Suprapubic skin (tissue), 4 donors: ENCODE results near the gene LPP.

ENCODE experiments used
- CTCF ChIP-seq, 2 donors: fragments of 200-600 bp in 1 of 2; fragments of 450-650 bp in 1 of 2; sonication (generic) in 1 of 2; IDR thresholded peaks; one replicate each; pipeline ENCODE4 v1.5.1; 2016 to 2019; ENCODE audit warnings: antibody characterized with exemption in 2 of 2, mild to moderate bottlenecking in 1 of 2, moderate library complexity in 1 of 2
- EP300 ChIP-seq: sonication (generic); formaldehyde crosslinking; IDR thresholded peaks from one replicate; pipeline ENCODE4 v1.6.1; 2017; ENCODE audit warnings: antibody characterized with exemption
- POLR2A ChIP-seq, 2 donors: fragments of 450-650 bp; IDR thresholded peaks; one replicate each; pipeline ENCODE4 v1.6.1; 2017; ENCODE audit warnings: antibody characterized with exemption in 2 of 2, mild to moderate bottlenecking in 2 of 2, moderate library complexity in 2 of 2
- POLR2AphosphoS5 ChIP-seq, 3 donors: sonication (generic); formaldehyde crosslinking; IDR thresholded peaks; one replicate each; pipeline ENCODE4 v1.6.1; 2017; ENCODE audit warnings: antibody characterized with exemption in 3 of 3

DNA sequence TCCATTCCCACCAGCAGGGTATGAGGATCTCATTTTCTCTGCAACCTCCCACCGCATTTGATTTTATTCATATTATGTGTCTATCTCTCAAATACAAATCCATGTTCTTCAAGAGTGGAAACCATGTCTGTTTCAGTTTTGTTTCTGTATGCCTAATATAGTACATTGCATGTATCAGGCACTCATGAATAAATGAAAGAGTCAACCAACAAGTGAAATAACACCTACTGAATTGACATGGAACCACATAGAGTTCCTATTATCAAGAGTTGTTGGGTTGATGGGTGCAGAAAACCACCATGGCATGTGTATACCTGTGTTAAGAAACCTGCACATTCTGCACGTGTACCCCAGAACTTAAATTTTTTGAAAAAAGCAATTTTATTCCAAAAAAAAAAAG lies 466.8 kb downstream of the LPP start:
- no peak for TF ChIP-seq CTCF (IDR thresholded peaks at IDR 0.05)
- no peak for TF ChIP-seq POLR2AphosphoS5 (IDR thresholded peaks at IDR 0.05)
- no peak for TF ChIP-seq POLR2A (IDR thresholded peaks at IDR 0.05)
- TF ChIP-seq EP300, result no peak
